MCF 10A (cell line): Measurements from ENCODE around the gene WDR18. TPM values are rescaled to one million over a fixed set of nuclear protein-coding genes. Genes with fewer than 3 reads are reported as not detected.

Source experiments
- BruUV-seq: library from RNA; stranded (reverse); fragments of 400-500 nt; replicated peaks from 2 replicates; lab custom pipeline; 2021; lab: Mats Ljungman, UMichigan
- CTCF ChIA-PET: fragments of 300-600 bp; sonication (Branson Sonifier 250); formaldehyde crosslinking; extraction: SDS; loops from one replicate; lab custom pipeline; 2021; ENCODE audit warnings: antibody characterized with exemption, inconsistent platforms; lab: Yijun Ruan, JAX
- POLR2A ChIA-PET: fragments of 300-600, 350-650 bp; sonication (Branson Sonifier 250); formaldehyde crosslinking; extraction: SDS; loops from one replicate; lab custom pipeline; 2020; ENCODE audit warnings: antibody characterized with exemption, inconsistent platforms; lab: Yijun Ruan, JAX
- DNase-seq: peaks from one replicate; pipeline ENCODE4 v3.0.0-alpha.2; 2018; ENCODE audit not compliant: unreplicated experiment
- H3K27ac Mint-ChIP-seq: one replicate; pipeline ENCODE4 v1.8.0; 2022; ENCODE audit warnings: mild to moderate bottlenecking, low read depth, mixed read lengths; ENCODE audit not compliant: unreplicated experiment
- H3K27me3 Mint-ChIP-seq: one replicate; pipeline ENCODE4 v1.8.0; 2022; ENCODE audit warnings: mixed read lengths; ENCODE audit not compliant: insufficient read depth, unreplicated experiment
- H3K36me3 Mint-ChIP-seq: one replicate; pipeline ENCODE4 v1.8.0; 2022; ENCODE audit warnings: mild to moderate bottlenecking, moderate library complexity, mixed read lengths; ENCODE audit not compliant: insufficient read depth, unreplicated experiment
- H3K4me1 Mint-ChIP-seq: one replicate; pipeline ENCODE4 v1.8.0; 2022; ENCODE audit warnings: mixed read lengths; ENCODE audit not compliant: insufficient read depth, unreplicated experiment
- H3K4me3 Mint-ChIP-seq: one replicate; pipeline ENCODE4 v1.8.0; 2022; ENCODE audit warnings: mild to moderate bottlenecking, moderate library complexity, mixed read lengths; ENCODE audit not compliant: unreplicated experiment
- H3K9me3 Mint-ChIP-seq: one replicate; pipeline ENCODE4 v1.8.0; 2022; ENCODE audit warnings: mixed read lengths; ENCODE audit not compliant: unreplicated experiment
- intact Hi-C: fragments of 100-400 bp; cut with micrococcal nuclease; formaldehyde crosslinking; loops from 2 replicates; pipeline ENCODE4 v1.14.1; 2022
- total RNA-seq: library from RNA; stranded (reverse); gene quantifications from 2 replicates; pipeline ENCODE4 v1.2.3, GENCODE V29; 2022
- TF ChIP-seq, protein P1 (sequence below): fragments of 200-600 bp; IDR thresholded peaks from one replicate; pipeline ENCODE4 v1.8.0; 2022; ENCODE audit warnings: antibody characterized with exemption, mild to moderate bottlenecking; ENCODE audit not compliant: unreplicated experiment

WDR18 gene
- total RNA-seq, 1 experiment from 2014 or later: 96.7 TPM

GRCh38 chr19:953445-954271 lies 30.5 kb upstream of the WDR18 start:
- no peak overlapping the region for H3K27ac Mint-ChIP-seq
- POLR2A ChIA-PET: no interaction called here
- BruUV-seq: no TSS peak

GRCh38 chr19:954272-954671 lies 29.9 kb upstream of the WDR18 start:
- intact Hi-C loops: no loop called here
- ChIA-PET CTCF (no interaction called here), POLR2A (no interaction called here)
- no peaks in the 10 kb centered on the region for H3K36me3 Mint-ChIP-seq
- no peaks in the 10 kb centered on the region for H3K9me3 Mint-ChIP-seq
- H3K4me3 Mint-ChIP-seq: no peak overlapping the region
- no TSS peak for BruUV-seq
- H3K27me3 Mint-ChIP-seq: no peaks in the 10 kb centered on the region
- peaks cover 8% of the 10 kb centered on the region for H3K4me1 Mint-ChIP-seq
- no peak overlapping the region for H3K27ac Mint-ChIP-seq
- DNase-seq: no peak
- TF ChIP-seq, protein P1, sequence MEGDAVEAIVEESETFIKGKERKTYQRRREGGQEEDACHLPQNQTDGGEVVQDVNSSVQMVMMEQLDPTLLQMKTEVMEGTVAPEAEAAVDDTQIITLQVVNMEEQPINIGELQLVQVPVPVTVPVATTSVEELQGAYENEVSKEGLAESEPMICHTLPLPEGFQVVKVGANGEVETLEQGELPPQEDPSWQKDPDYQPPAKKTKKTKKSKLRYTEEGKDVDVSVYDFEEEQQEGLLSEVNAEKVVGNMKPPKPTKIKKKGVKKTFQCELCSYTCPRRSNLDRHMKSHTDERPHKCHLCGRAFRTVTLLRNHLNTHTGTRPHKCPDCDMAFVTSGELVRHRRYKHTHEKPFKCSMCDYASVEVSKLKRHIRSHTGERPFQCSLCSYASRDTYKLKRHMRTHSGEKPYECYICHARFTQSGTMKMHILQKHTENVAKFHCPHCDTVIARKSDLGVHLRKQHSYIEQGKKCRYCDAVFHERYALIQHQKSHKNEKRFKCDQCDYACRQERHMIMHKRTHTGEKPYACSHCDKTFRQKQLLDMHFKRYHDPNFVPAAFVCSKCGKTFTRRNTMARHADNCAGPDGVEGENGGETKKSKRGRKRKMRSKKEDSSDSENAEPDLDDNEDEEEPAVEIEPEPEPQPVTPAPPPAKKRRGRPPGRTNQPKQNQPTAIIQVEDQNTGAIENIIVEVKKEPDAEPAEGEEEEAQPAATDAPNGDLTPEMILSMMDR: no peak

More at GRCh38 chr19:953445-954271, 30.5 kb upstream of the WDR18 start:
- TF ChIP-seq, protein P1: no peak
- peaks cover 2% of the 10 kb centered on the region for H3K4me1 Mint-ChIP-seq
- no peak overlapping the region for H3K4me3 Mint-ChIP-seq
- no peaks in the 10 kb centered on the region for H3K9me3 Mint-ChIP-seq
- H3K36me3 Mint-ChIP-seq: no peaks in the 10 kb centered on the region
- no peak for DNase-seq
- CTCF ChIA-PET: no interaction called here
- no peaks in the 10 kb centered on the region for H3K27me3 Mint-ChIP-seq
- intact Hi-C loops: no loop called here

GRCh38 chr19:954672-955494 lies 29.3 kb upstream of the WDR18 start:
- no peak overlapping the region for H3K4me3 Mint-ChIP-seq
- BruUV-seq: no TSS peak
- H3K4me1 Mint-ChIP-seq: peaks cover 12% of the 10 kb centered on the region
- CTCF ChIA-PET: interaction anchor here (0.6 to 1.0 kb wide), 2 partner anchors 31 to 239 kb away, joined by 3 to 4 read pairs; no protein-coding TSS in a partner anchor
- TF ChIP-seq, protein P1: no peak
- no peaks in the 10 kb centered on the region for H3K9me3 Mint-ChIP-seq
- POLR2A ChIA-PET: interaction anchor here (0.6 to 0.9 kb wide), 2 partner anchors 29 to 62 kb away, joined by 3 to 5 read pairs; no protein-coding TSS in a partner anchor
- intact Hi-C loops: no loop called here
- no peak overlapping the region for H3K27ac Mint-ChIP-seq
- H3K36me3 Mint-ChIP-seq: no peaks in the 10 kb centered on the region
- no peak for DNase-seq
- no peaks in the 10 kb centered on the region for H3K27me3 Mint-ChIP-seq
